ENCODE results near the gene VPS54.
A peak's percentile ranks its signal among the peaks of the same experiment; 100 is the strongest.

VPS54 gene

DNA sequence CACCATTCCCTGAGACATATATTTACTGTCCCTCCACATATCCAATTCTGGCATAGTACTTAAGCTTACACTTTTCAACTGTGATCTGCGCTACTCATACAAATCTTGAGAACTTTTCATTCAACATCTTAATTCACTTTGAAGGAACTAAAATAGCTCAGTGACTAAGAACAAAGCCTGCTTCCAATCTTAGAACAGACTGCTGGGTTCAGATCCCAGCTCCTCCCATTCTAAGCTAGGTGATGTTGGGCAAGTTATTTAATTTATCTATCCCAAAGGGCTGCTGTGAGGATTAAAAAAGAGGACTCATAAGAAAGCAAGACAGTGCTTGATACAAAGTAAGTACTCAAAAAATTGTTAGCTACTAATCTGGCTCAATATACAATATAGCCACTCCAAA is 119.6 kb downstream of the VPS54 start:
- no peak for DNase-seq

DNA sequence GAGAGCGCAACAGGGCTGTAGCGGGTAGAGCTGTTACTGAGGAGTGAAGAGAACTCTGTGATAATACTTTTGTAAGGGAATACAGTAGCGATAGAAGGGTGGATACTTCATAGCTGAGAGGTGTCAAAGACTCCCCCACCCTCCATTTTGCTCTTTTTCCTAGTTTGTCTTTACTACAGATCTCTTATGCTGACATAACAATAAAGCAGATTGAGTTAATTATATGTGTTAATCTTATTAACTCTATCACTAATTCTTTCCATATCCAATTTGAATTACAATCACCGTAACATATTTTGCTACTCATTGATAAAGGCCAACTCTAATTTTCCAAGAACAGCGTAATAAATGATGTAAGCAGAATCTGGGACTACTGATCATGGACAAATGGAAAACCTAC is 120.4 kb downstream of the VPS54 start:
- DNase-seq = no peak

DNA sequence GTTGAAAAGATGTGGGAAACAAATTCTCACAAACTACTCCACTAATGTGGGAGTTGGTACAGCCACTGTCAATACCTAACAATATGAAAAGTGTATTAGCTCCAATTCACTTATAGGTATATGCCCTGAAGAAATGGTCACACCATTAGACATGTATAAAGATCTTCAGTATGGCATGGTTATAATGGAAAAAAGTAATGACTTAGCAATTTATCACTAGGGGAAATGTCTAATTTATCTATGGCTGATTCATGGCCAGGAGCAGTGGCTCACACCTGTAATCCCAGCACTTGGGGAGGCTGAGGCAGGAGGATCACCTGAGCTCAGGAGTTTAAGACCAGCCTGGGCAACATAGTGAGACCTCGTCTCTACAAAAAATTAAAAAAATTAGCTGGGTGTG is 125.1 kb downstream of the VPS54 start:
- no peak for DNase-seq

GRCh38 chr2:63893163-63893562 is 126.1 kb downstream of the VPS54 start:
- DNase-seq = no peak

GRCh38 chr2:63891488-63892030 is 127.7 kb downstream of the VPS54 start:
- DNase-seq = no peak

DNA sequence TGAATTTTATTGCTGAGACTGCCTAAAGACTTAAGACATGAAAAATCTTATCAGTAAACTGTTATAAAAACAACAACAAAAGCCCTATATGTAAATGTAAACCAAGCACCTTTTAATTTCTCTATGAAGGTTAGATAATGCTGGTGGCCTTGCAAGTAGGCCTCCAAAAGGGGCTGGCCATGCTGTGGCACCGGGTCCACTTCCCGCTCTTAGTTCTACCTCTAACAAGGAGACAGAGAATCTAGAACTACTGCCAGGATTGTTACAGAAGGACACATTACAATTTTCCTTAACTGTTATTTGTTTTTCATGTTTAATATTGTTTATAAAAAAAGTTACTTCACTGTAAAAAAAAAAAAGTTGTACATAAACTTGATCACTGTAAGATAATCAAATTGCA is 128.6 kb downstream of the VPS54 start:
- no peak for DNase-seq

GRCh38 chr2:63888490-63889402 is 130.5 kb downstream of the VPS54 start:
- DNase-seq = no peak

DNA sequence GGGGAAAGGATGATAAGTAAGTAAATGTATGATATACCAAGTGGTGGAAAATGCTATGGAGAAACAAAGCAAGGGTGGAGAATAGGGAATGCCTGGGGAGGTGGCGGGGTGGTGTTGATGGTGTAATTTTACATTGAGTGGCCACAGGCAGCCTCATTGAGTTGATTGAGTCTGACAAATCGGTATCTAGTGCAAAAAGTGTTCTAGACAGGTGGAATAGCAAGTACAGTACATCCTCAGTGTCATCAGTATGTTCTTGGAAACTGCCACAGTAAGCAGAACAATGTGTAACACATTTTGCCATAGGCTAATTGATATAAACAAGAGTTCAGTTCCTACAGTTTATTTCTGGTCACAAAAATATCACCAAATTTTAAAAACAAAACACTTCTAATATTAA is 131.2 kb downstream of the VPS54 start:
- DNase-seq = no peak

DNA sequence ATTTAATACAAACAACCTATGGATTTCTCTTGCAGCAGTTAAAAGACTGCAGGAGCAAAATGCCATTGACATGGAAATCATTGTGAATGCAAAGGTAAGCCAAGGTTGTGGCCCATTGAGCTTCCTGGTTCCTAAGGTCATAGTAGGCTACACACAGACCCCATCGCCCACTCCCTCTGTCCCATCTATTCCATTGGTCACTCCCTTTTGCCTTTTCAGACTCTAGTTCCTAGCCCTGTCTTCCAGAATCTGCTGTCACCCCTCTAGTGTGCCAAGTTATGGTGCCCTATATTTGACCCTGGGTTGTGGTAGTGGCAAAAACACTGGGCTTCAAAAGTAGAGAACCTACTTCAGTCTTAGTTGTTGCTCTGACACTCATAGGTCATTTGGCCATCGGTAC is 132.8 kb downstream of the VPS54 start:
- no peak for DNase-seq

DNA sequence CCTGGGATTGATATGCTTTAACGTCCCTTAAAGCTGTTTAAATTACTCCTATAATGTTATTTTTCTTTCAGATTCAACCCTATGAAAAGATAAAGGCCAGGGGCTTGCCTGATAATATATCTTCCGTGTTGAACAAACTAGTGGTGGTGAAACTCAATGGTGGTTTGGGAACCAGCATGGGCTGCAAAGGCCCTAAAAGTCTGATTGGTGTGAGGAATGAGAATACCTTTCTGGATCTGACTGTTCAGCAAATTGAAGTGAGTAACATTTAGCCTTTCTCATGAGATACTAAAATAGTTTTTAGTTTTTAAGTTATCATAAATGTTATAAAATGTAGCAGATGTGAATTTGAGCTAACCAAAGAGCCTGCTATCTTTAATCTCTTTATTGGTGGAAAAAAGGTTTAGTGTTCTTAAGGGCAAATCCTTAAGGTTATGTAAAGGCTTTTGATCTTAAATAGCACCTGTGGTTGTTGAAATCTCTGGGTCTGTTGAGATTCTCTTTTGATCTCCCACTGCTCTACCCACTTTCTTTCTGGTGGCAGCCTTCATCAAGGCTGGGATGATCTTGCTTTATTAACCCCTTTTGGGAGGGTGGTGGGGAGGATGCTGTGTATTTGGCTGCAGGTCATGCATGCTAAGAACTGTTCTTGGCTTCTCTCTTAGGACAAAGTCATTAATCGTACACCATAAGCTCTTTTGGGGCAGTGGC is 136.7 kb downstream of the VPS54 start:
- DNase-seq = no peak

DNA sequence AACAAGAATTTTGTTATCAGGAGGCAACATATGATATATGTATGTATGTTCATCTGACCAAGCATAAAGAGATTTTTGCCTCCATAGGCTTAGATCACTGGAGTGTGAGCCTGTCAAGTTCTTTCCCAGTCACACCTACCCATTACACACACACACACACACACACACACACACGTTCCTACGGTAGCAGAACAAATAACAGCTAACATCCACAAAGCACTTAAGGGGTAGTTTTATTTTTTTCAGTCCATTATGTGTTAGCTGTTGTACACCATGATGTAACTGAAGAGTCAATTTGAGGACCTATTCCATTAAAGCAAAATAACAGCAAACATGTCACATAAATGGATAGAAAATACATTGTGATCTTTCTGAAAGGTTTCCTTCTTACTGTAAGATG is 138.0 kb downstream of the VPS54 start:
- no peak for DNase-seq

- no peak for DNase-seq
Measured at GRCh38 chr2:63880625-63881024, 138.6 kb downstream of the VPS54 start.

DNA sequence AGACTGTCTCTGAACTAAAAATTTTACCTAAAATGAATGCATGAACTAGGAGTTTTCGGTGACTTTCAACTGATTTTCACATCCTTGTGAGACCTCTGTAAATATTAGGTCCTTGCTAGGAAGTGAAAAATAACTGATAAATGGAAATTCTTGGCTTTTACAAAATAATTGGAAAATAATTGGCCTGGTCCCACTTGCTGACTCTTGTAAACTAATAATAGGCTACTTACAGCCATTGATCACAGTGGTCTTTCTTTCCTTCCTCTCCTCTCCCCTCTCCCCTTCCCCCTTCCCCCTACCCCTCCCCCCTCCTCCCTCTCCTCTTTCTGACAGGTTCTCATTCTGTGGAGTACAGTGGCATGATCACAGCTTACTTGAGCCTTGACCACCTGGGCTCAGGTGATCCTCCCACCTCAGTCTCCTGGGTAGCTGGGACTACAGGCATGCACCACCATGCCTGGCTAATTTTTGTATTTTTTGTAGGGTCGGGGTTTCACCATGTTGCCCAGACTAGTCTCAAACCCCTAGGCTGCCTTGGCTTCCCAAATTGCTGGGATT is 139.3 kb downstream of the VPS54 start:
- no peak for DNase-seq

GRCh38 chr2:63878486-63878885 is 140.7 kb downstream of the VPS54 start:
- no peak for DNase-seq

DNA sequence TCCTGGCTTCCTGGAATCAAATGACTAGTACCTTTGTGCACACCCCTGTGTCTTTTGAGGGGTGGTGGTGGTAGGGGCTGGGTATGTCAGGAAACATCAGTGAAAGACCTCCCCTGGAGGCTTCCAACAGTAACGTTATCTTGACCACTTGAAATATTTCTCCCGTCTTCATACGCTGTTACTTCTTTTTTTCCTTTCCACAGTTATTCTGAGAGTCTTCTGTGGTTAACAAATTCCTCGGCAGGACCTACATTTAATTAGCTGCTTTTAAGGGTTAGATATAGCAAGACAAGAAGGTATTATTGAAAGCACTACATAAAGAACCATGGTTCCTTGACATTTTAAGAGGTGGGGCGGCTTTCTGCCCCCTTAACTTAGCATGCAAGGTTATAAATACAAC is 142.9 kb downstream of the VPS54 start:
- DNase-seq = no peak

- DNase-seq = peak; percentile 56
Measured at GRCh38 chr2:63875559-63876245, 143.5 kb downstream of the VPS54 start.

- DNase-seq = no peak
Measured at GRCh38 chr2:63875131-63875527, 144.1 kb downstream of the VPS54 start.

GRCh38 chr2:63874204-63875130 is 144.8 kb downstream of the VPS54 start:
- no peak for DNase-seq

DNA sequence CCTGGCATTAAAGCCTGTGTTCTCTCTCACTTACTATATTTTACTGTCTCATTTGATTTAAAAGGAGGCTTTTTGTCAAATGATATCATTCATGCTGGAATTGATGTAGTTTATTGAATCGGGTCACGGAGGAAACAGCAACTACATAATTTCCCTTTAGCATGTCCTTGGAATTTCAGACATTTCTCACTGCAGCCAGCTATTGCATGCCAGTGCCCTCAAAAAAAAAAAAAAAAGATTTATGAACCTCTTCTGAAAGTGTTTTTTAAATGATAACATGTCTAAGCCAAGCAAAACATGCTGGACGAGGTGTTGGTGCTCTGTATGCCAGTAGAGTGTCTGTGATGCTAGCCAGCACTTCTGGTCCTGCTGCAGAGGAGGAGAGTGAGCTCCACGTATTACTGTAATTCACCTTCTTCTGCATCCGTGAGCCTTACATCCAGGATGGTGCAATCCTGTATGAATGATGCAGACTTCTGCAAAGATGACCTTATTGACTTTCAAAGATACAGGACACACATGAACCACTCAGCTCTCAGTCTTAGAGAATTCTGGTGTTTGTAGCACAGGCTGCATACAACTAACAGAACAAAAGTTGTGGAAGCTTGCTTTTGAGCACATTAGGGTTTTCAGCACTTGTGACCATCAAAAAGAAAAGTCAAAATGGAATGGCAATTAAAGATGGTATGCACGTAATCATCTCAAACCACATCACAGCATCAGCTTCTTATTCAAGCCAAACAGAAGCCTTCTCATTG is 146.5 kb downstream of the VPS54 start:
- no peak for DNase-seq

- DNase-seq = no peak
Measured at GRCh38 chr2:63871864-63872263, 147.4 kb downstream of the VPS54 start.

GRCh38 chr2:63870679-63871078 is 148.5 kb downstream of the VPS54 start:
- DNase-seq = no peak

Measured in right forelimb (tissue), 1 donor.